Liver (tissue), 3 donors: ENCODE results near the gene RNF220.

Experiments used
- RXRA ChIP-seq, 2 donors: IDR thresholded peaks; 2 replicates each; pipeline ENCODE4 v1.6.1; 2017 to 2018; ENCODE audit warnings: antibody characterized with exemption in 2 of 2, mild to moderate bottlenecking in 1 of 2
- TF ChIP-seq, protein P1 (sequence below): fragments of 150-350 bp; IDR thresholded peaks from 2 replicates; pipeline ENCODE4 v1.5.1; 2017; ENCODE audit warnings: improper control_type of control experiment, low read depth, low read length; ENCODE audit not compliant: missing input control
- donor health status: healthy.
- donor health status: healthy.

DNA sequence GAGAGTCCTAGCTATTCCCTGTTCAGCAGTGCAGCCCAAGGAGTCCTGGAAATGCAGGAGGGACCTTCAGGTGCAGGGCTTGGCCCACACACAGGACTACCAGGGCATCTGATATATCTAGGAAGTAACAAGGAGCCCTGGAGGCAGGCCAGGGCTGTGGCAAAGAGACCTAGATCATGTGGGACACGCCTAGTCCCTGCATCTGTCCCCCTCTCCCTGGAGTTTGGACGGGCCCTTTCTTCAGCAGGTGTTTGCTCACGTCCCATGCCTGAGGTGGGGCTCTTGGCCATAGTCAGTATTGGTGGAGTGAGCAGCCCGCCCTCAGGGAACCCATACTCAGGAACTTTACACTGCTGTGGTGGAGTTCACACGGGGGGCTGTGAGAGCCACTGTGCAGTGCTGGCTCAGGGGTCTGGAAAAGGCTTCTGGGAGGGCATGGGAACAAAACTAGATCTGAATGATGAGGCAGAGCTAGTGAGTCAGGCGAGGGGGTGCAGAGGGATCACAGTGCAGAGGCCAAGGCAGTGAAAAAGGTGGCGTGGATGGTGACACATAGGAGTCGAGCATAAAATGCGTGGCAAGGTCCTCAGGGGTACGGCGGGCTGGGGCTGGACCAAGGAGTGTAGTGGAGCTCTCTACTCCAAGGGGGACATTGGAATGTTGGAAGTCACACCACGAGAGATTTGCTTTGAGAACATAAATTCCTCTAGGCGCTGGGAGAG is 243.6 kb downstream of the RNF220 start:
- TF ChIP-seq, protein P1, sequence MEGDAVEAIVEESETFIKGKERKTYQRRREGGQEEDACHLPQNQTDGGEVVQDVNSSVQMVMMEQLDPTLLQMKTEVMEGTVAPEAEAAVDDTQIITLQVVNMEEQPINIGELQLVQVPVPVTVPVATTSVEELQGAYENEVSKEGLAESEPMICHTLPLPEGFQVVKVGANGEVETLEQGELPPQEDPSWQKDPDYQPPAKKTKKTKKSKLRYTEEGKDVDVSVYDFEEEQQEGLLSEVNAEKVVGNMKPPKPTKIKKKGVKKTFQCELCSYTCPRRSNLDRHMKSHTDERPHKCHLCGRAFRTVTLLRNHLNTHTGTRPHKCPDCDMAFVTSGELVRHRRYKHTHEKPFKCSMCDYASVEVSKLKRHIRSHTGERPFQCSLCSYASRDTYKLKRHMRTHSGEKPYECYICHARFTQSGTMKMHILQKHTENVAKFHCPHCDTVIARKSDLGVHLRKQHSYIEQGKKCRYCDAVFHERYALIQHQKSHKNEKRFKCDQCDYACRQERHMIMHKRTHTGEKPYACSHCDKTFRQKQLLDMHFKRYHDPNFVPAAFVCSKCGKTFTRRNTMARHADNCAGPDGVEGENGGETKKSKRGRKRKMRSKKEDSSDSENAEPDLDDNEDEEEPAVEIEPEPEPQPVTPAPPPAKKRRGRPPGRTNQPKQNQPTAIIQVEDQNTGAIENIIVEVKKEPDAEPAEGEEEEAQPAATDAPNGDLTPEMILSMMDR = no peak
- TF ChIP-seq RXRA (IDR thresholded peaks at IDR 0.05) = no peak
